Ascending aorta (tissue), 2 donors: ENCODE measurements around the gene FN1. TPM values are rescaled to one million over a fixed set of nuclear protein-coding genes. Genes with fewer than 3 reads are reported as not detected.

Experiments used
- DNase-seq, 2 donors: peaks; one replicate each; pipeline ENCODE4 v3.0.0-alpha.2; 2019; ENCODE audit warnings: low spot score in 2 of 2
- H3K27ac ChIP-seq, 2 donors: fragments of 200-600 bp; sonication (generic); one replicate each; pipeline ENCODE4 v1.5.1; 2016 to 2017; ENCODE audit warnings: mild to moderate bottlenecking in 1 of 2
- H3K27me3 ChIP-seq: fragments of 200-600 bp; sonication (generic); one replicate; pipeline ENCODE4 v1.5.1; 2017
- H3K36me3 ChIP-seq, 2 donors: fragments of 200-600 bp; sonication (generic); one replicate each; pipeline ENCODE4 v1.5.1; 2016
- H3K4me1 ChIP-seq, 2 donors: fragments of 200-600 bp; sonication (generic); one replicate each; pipeline ENCODE4 v1.5.1; 2016 to 2017; ENCODE audit warnings: mild to moderate bottlenecking in 1 of 2
- H3K4me3 ChIP-seq, 2 donors: fragments of 200-600 bp; sonication (generic); one replicate each; pipeline ENCODE4 v1.5.1; 2016 to 2017; ENCODE audit warnings: mild to moderate bottlenecking in 1 of 2
- H3K9me3 ChIP-seq, 2 donors: fragments of 200-600 bp; sonication (generic); one replicate each; pipeline ENCODE4 v1.5.1; 2016
- CTCF ChIP-seq, 3 experiments: fragments of 200-600 bp in 2 of 3; fragments of 450-650 bp in 1 of 3; sonication (generic) in 2 of 3; IDR thresholded peaks; one replicate each; pipeline ENCODE4 v1.5.1; 2016 to 2019; ENCODE audit warnings: antibody characterized with exemption in 3 of 3, mild to moderate bottlenecking in 1 of 3, moderate library complexity in 1 of 3
- intact Hi-C: fragments of 100-400 bp; cut with DNase I; formaldehyde crosslinking; loops from one replicate; pipeline ENCODE4 v1.15.1; 2023
- total RNA-seq: library from RNA; depleted of rRNA; stranded (reverse); fragments of >200 nt; gene quantifications from one replicate; pipeline ENCODE4 v1.1.0, GENCODE V29; 2016

FN1 gene
- total RNA-seq, 1 donor from 2014 or later = 5,098 TPM

- H3K9me3 ChIP-seq = no peaks in the 10 kb centered on the region
- H3K4me3 ChIP-seq = no peak overlapping the region
- H3K36me3 ChIP-seq = no peaks in the 10 kb centered on the region
- no peaks in the 10 kb centered on the region for H3K27me3 ChIP-seq
- H3K4me1 ChIP-seq = no peaks in the 10 kb centered on the region
- no peak for TF ChIP-seq CTCF (IDR thresholded peaks at IDR 0.05)
- intact Hi-C loops = no loop called here
- H3K27ac ChIP-seq = no peak overlapping the region
- no peak for DNase-seq
Measured at GRCh38 chr2:215450188-215451011, 14.5 kb upstream of the FN1 start.

GRCh38 chr2:215447673-215448081 lies 11.8 kb upstream of the FN1 start:
- H3K27me3 ChIP-seq = no peaks in the 10 kb centered on the region
- no peaks in the 10 kb centered on the region for H3K9me3 ChIP-seq
- intact Hi-C loops = no loop called here
- no peaks in the 10 kb centered on the region for H3K36me3 ChIP-seq
- no peak for TF ChIP-seq CTCF (IDR thresholded peaks at IDR 0.05)
- DNase-seq = no peak
- no peak overlapping the region for H3K4me3 ChIP-seq
- H3K4me1 ChIP-seq = no peaks in the 10 kb centered on the region
- no peak overlapping the region for H3K27ac ChIP-seq

- Histone ChIP-seq H3K4me3 (no peak overlapping the region), H3K27ac (no peak overlapping the region), H3K27me3 (no peaks in the 10 kb centered on the region), H3K4me1 (no peaks in the 10 kb centered on the region), H3K36me3 (no peaks in the 10 kb centered on the region), H3K9me3 (no peaks in the 10 kb centered on the region)
- TF ChIP-seq CTCF (IDR thresholded peaks at IDR 0.05) = no peak
- DNase-seq = no peak
- intact Hi-C loops = no loop called here
Measured at GRCh38 chr2:215447056-215447455, 11.2 kb upstream of the FN1 start.

GRCh38 chr2:215442401-215442787 lies 6.5 kb upstream of the FN1 start:
- H3K9me3 ChIP-seq = no peaks in the 10 kb centered on the region
- no peak for DNase-seq
- intact Hi-C loops = no loop called here
- TF ChIP-seq CTCF (IDR thresholded peaks at IDR 0.05) = no peak
- peaks cover 9 to 14% of the 10 kb centered on the region in 2 donors for H3K4me1 ChIP-seq
- no peaks in the 10 kb centered on the region for H3K27me3 ChIP-seq
- no peak overlapping the region for H3K4me3 ChIP-seq
- H3K36me3 ChIP-seq = no peaks in the 10 kb centered on the region
- H3K27ac ChIP-seq = no peak overlapping the region

- Histone ChIP-seq H3K4me3 (no peak overlapping the region), H3K9me3 (no peaks in the 10 kb centered on the region), H3K36me3 (no peaks in the 10 kb centered on the region), H3K27ac (no peak overlapping the region), H3K27me3 (no peaks in the 10 kb centered on the region), H3K4me1 (peaks cover 9 to 14% of the 10 kb centered on the region in 2 donors)
- no peak for TF ChIP-seq CTCF (IDR thresholded peaks at IDR 0.05)
- no peak for DNase-seq
- intact Hi-C loops = no loop called here
Measured at GRCh38 chr2:215441560-215442400, 5.9 kb upstream of the FN1 start.
